Activated CD4-positive, alpha-beta T cell treated with anti-CD3 and anti-CD28 coated beads, Interleukin-2, Interleukin-4, amounts not matched to agents 100 ng/mL and 50 ng/mL, durations not matched to agents 16 hours and 8 hours (primary cell): ENCODE measurements around the gene PIEZO1.
"Not testable (repeated sequence)": the region's sequence is repeated elsewhere in the genome, so short reads cannot be mapped to it uniquely, and the experiment has no call there.

ENCODE experiments used
- DNase-seq: peaks from one replicate; pipeline ENCODE4 v3.0.0-alpha.2; 2020; ENCODE audit warnings: low spot score

PIEZO1 gene

GRCh38 chr16:88686439-88687253, 98.4 kb downstream of the PIEZO1 start, which contains the start of gene SNAI3:
Gene SNAI3, minus strand, starts transcription at chr16:88686507. Its CDS starts 101 bp downstream, at chr16:88686406.
- peak; percentile 78 for DNase-seq

- no peak for DNase-seq
These were observed 99.0 kb downstream of the PIEZO1 start for GRCh38 chr16:88686062-88686438.

- DNase-seq, result no peak
These were observed 99.6 kb downstream of the PIEZO1 start for GRCh38 chr16:88685156-88686061.

- no peak for DNase-seq
These were observed 100.4 kb downstream of the PIEZO1 start for GRCh38 chr16:88684569-88685155.

- peak; percentile 71 for DNase-seq
These were observed 103.1 kb downstream of the PIEZO1 start for GRCh38 chr16:88681709-88682451.

- DNase-seq, result peak; percentile 66
These were observed 103.8 kb downstream of the PIEZO1 start for GRCh38 chr16:88681084-88681680.

- no peak for DNase-seq
These were observed 104.4 kb downstream of the PIEZO1 start for GRCh38 chr16:88680554-88681083.

GRCh38 chr16:88678224-88678979, 106.6 kb downstream of the PIEZO1 start:
- no peak for DNase-seq

- no peak for DNase-seq
These were observed 107.3 kb downstream of the PIEZO1 start for GRCh38 chr16:88677721-88678120.

- DNase-seq, result no peak
These were observed 108.3 kb downstream of the PIEZO1 start for GRCh38 chr16:88676502-88677242.

- DNase-seq, result no peak
These were observed 111.2 kb downstream of the PIEZO1 start for GRCh38 chr16:88673716-88674379.

- DNase-seq, result no peak
These were observed 112.2 kb downstream of the PIEZO1 start for GRCh38 chr16:88672776-88673175.

- DNase-seq, result no peak
These were observed 113.2 kb downstream of the PIEZO1 start for GRCh38 chr16:88671806-88672205.

- DNase-seq, result no peak
These were observed 115.0 kb downstream of the PIEZO1 start for GRCh38 chr16:88669980-88670379.

GRCh38 chr16:88669493-88669892, 115.5 kb downstream of the PIEZO1 start:
- DNase-seq, result not testable (repeated sequence)

GRCh38 chr16:88667461-88667860, 117.6 kb downstream of the PIEZO1 start:
- DNase-seq, result no peak

- DNase-seq, result no peak
These were observed 119.5 kb downstream of the PIEZO1 start for GRCh38 chr16:88665570-88665969.
